Activated naive CD4-positive, alpha-beta T cell treated with anti-CD3 and anti-CD28 coated beads, Interleukin-2, amount 50 U/mL, for 16 hours (primary cell): Measurements from ENCODE around the gene ZNF836.
"Not testable (repeated sequence)": the region's sequence is repeated elsewhere in the genome, so short reads cannot be mapped to it uniquely, and the experiment has no call there.

ENCODE experiments used
- DNase-seq: peaks from one replicate; pipeline ENCODE4 v3.0.0-alpha.2; 2020

The ZNF836 gene

DNA sequence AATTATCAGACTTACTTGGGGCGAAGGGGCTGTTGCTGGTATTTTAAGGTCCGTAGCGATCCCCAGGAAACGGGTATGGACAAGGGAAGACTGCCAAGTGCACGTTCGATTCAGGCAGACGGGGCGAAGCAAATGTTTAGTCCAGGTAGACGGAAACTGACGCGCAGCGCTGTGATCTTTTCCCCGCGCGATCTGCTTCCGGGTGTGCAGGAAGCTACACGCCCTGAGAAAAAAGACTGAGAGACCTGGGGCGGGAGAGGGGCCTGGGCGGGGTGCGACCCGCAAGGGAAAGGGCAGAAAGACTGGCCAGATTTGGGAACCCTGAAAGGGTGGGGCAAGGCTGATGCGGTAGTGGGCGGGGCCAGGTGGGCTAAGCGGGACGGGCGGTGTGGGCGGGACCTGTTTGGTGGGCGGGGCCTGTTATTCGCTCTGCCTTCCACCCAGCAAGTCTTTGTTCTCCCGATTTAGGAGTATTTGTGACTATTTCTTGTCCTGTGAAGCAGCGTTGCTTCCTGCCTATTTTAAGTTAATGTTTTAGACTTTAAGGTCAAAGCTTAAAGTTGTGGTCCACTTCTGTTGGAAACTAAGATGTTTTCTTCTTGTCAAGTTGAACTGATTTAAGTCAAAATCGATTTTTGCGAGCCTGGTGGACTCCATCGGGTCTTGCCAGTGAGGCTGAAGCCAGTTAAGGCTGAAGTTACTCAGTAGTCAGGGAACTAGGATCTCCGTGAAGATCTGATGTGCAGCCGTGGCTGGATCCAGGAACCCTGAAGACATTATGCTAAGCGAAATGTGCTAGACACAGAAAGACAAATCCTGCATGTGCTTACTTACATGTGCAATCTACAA is at the start of gene ZNF836:
TSS of gene ZNF836 (minus strand) at position 301 of the 849 bp plus-strand sequence. CDS start 3,549 bp downstream, outside the sequence.
- DNase-seq: peak; percentile 88

GRCh38 chr19:52221031-52221430 is 49.6 kb upstream of the ZNF836 start:
- DNase-seq: no peak

DNA sequence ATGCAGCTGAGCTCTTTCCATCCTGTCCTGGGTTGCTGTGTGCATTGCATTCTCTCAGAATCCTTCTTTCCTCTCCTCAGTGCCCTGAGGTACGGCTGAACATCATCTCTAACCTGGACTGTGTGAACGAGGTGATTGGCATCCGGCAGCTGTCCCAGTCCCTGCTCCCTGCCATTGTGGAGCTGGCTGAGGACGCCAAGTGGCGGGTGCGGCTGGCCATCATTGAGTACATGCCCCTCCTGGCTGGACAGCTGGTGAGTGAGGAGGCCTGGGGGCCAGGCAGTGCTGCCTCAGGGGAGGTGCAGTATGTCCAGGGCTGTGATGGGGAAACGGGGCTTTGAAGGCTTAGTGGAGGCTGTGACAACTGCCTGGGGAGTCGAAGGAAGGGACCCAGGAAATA is 48.2 kb upstream of the ZNF836 start:
- DNase-seq: no peak

GRCh38 chr19:52217576-52217975 is 46.2 kb upstream of the ZNF836 start:
- DNase-seq: no peak

DNA sequence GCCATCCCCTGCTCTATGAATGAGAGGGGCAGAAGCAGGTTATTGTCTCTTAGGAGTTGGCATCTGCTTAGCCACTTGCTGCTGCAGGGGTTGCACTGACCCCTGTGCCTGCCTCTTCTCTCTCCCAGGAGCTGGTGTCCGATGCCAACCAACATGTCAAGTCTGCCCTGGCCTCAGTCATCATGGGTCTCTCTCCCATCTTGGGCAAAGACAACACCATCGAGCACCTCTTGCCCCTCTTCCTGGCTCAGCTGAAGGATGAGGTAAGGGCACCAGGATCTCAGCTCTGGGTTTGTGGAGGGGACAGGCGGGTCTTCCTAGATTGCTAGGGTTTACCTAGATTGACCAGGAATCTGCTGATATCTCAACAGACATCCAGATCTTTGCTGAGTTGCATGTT is 45.0 kb upstream of the ZNF836 start:
- DNase-seq: no peak

GRCh38 chr19:52214241-52214640 is 42.8 kb upstream of the ZNF836 start:
- no peak for DNase-seq

DNA sequence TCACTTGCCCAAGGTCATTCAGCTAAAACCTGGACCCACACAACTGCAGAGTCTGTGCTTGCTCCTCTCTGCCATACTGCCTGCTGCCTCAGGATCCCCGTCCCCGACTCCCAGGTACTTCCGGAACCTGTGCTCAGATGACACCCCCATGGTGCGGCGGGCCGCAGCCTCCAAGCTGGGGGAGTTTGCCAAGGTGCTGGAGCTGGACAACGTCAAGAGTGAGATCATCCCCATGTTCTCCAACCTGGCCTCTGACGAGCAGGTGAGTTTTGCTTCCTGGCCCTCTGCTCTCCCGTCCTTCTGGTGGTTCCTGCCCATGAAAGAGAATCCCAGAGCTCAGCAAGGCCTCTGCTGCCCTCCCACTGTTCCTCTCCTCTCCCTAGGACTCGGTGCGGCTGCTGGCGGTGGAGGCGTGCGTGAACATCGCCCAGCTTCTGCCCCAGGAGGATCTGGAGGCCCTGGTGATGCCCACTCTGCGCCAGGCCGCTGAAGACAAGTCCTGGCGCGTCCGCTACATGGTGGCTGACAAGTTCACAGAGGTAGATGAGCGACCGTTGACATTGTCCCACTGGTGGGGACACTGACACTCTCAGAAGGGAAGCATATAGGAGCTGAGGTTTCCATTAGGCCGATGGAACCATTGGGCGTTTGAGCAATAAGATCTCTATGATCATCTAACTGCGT is 41.3 kb upstream of the ZNF836 start:
- no peak for DNase-seq

DNA sequence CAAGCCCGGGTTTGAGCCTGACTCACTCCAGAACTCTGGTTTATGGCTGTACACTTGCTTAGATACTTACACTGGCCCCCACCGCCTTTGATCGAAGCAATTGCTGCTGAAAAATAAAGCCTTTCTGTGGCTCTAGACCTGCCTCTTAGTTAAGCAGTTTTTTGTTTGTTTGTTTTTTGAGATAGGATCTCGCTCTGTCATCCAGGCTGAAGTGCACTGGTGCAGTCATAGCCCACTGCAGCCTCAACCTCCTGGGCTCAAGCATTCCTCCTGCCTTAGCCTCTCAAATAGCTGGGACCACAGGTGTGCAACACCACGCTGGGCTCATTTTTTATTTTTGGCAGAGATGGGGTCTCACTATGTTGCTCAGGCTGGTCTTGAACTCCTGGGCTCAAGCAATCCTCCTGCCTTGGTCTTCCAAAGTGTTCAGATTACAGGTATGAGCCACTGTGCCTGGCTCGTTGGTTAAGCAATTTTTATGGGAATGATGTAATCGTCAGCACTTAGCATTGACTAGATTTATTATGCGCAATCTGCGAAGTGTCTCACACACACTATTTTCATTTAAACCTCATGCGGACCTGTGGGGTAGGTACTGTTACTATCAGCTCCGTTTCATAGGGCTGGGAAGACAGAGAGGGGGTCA is 40.6 kb upstream of the ZNF836 start:
- DNase-seq: no peak

- no peak for DNase-seq
Measured at GRCh38 chr19:52211203-52211602, 39.8 kb upstream of the ZNF836 start.

- no peak for DNase-seq
Measured at GRCh38 chr19:52206481-52206880, 35.1 kb upstream of the ZNF836 start.

DNA sequence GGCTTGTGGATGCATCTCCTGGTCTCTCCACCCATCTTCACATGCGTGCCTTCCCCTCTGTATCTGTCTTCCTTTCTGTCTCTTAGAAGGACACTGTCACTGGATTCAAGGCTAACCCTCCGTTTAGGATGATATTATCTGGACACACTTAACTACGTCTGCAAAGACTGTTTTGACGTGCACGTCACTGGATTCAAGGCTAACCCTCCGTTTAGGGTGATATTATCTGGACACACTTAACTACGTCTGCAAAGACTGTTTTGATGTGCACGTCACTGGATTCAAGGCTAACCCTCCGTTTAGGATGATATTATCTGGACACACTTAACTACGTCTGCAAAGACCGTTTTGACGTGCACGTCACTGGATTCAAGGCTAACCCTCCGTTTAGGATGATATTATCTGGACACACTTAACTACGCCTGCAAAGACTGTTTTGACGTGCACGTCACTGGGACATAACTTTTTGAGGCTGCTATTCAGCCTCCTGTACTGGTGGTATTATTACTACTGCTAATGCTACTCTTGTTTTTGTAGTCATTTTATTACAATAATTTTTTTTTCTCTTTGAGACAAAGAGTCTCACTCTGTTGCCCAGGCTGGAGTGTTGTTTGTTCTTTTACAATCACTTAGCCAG is 29.5 kb upstream of the ZNF836 start:
- DNase-seq: not testable (repeated sequence)

- DNase-seq: no peak
Measured at GRCh38 chr19:52200044-52200443, 28.6 kb upstream of the ZNF836 start.

- no peak for DNase-seq
Measured at GRCh38 chr19:52198678-52199077, 27.3 kb upstream of the ZNF836 start.

GRCh38 chr19:52197964-52198363 is 26.5 kb upstream of the ZNF836 start:
- no peak for DNase-seq

- DNase-seq: no peak
Measured at GRCh38 chr19:52196256-52196967, 25.0 kb upstream of the ZNF836 start.

DNA sequence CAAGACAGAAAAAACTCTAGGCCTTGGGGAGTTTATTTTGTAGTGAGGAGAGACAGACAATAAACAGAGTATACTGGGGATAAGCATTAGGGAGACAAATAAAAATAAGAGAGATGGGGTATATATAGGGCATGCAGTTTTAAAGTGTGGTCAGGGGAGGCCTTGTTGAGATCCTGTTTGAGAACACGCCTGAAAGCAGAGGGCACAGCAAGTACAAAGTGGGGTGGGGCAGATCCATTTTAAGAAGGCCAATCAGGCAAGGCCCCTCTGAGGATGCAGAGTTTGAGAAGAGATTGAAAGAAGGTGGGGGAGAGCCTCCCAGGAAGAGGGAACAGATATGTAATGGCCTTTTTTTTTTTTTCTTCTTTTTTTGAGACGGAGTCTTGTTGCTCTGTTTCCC is 20.5 kb upstream of the ZNF836 start:
- DNase-seq: no peak

- DNase-seq: no peak
Measured at GRCh38 chr19:52191389-52191788, 20.0 kb upstream of the ZNF836 start.

DNA sequence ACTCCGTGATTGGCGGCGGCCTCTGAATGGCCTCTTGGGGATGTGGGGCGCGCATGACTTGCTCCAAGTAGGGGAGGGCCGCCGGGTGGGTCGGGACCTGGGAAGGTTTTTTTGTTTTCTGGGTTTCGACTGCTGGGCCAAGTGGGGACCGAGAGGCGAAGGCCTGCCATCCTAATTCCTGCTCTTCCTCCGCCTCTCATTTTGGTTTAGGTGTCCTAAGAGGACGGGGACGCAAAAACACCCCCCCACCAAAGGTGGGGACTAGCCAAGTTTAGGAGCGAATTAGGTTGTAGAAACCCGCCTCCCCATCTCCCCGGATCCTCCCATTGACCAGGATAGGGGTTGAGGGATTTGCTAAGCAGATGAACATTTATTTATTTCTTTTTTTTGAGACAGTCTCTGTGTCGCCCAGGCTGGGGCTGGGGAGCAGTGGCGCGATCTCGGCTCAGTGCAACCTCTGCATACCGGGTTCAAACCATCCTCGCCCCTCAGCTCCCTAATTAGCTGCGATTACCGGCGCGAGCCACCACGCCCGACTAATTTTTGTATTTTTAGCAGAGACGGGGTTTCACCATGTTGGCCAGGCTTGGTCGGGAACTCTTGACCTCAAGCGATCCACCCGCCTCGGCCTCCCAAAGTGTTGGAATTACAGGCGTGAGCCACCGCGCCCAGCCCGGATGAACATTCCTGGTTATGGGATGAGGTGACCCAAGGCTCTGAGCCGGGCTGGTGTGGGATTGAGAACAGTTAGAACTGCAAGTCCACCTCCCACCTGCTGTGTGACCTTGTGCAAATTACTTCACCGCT is 19.3 kb upstream of the ZNF836 start:
- no peak for DNase-seq

DNA sequence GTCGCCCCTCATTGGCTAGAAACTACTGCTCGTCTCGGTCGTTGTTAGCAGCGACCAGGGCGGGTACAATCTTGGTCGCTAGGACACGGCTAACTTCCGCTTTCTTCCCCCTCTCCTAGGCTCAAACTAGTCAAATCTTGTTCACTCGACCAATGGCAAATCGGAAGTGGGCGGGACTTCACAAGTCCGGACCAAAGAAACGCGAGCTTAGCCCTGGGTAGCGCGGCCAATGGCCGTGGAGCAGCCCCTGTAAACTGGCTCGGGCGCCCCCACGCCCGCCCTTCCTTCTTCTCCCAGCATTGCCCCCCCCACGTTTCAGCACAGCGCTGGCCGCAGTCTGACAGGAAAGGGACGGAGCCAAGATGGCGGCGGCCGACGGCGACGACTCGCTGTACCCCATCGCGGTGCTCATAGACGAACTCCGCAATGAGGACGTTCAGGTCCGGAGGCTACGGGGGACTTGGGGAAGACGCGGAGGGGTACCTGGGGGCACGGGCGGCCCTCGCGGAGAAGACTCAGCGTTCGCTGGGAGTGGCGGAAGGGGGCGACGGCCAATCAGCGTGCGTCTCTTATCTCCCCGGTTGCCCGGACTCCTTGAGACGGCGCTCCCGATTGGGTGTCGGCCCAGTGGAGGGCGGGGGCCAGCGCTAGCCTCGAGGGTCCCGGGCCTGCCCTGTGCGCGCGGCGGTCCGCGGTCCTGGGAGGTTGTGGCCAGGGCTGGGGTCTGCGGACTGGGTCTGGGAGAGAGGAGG is 18.5 kb upstream of the ZNF836 start, which contains the start of gene PPP2R1A:
TSS of gene PPP2R1A (plus strand) at position 318 of the 752 bp plus-strand sequence. CDS start at position 363, 45 bp downstream.
- peak; percentile 98 for DNase-seq

DNA sequence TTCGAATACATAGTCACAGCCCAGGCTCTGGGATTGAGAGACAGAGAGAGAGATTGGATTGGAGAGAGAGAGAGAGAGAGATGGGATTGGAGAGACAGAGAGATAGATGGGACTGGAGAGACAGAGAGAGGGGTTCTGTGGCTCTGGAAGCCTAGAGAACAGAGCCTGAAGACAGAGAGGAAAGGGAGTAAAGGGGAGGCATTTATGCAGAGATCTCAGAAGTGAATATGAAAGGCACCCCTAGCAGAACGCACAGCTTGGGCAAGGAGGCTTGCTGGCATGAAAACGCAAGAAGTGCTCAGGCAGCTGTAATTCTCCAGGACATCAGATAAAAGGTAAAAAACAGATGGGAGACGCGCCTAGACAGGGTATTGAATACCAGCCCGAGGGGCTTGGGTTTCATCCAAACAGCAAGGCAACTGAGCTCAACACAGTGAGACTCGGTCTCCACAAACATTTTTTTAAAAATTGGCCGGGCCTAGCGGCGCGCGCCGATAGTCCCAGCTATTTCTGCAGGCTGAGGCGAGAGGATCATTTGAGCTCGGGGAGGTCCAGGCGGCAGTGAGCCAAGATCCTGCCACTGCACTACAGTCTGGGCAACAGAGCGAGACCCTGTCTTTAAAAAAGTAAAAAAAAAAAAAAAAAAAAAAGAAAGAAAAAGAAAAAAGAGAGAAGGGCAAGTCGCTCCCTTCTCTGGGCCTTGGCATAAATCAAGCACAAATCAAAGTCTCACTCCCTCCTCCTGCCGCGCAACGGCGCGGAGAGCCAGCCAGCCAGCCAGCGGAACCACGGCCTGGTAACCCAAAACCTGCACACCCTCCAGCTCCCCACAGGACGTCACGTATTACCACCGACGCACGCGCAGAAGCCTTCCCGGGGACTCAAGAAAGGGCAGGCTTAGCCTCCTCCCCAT is 17.7 kb upstream of the ZNF836 start:
- peak; percentile 16 for DNase-seq
